GM18508 (cell line): ENCODE measurements around the gene DESI1.
A peak's percentile ranks its signal among the peaks of the same experiment; 100 is the strongest.
"Not testable (repeated sequence)": the region's sequence is repeated elsewhere in the genome, so short reads cannot be mapped to it uniquely, and the experiment has no call there.

Experiments
- ATAC-seq: cut with Tn5 transposase; IDR thresholded peaks from one replicate; pipeline ENCODE4 v1.9.1; 2021; ENCODE audit warnings: moderate number of reproducible peaks; ENCODE audit not compliant: insufficient read depth, unreplicated experiment

The DESI1 gene

GRCh38 chr22:41620589-41621098 lies at the start of gene DESI1:
DESI1 (minus strand) TSS chr22:41621043; CDS start chr22:41620839, 204 bp downstream.
- ATAC-seq: peak; percentile 10

- no peak for ATAC-seq
Measured at GRCh38 chr22:41668971-41669911, 48.4 kb upstream of the DESI1 start.

GRCh38 chr22:41664951-41665350 lies 44.1 kb upstream of the DESI1 start:
- ATAC-seq: no peak

GRCh38 chr22:41664490-41664889 lies 43.6 kb upstream of the DESI1 start:
- ATAC-seq: no peak

GRCh38 chr22:41663594-41663993 lies 42.8 kb upstream of the DESI1 start:
- ATAC-seq: not testable (repeated sequence)

DNA sequence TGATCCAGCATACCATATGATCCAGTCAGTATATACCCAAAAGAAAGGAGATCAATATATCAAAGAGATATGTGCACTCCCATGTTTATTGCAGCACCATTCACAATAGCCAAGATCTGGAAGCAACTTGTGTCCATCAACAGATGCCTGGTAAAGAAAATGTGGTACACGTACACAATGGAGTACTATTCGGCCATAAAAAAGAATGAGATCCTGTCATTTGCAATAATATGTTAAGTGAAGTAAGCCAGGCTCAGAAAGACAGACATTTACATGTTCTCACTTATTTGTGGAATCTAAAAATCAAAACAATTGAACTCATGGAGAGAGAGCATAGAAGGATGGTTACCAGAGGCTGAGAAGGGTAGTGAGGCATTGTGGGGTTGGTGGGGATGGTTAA lies 40.9 kb upstream of the DESI1 start:
- no peak for ATAC-seq

DNA sequence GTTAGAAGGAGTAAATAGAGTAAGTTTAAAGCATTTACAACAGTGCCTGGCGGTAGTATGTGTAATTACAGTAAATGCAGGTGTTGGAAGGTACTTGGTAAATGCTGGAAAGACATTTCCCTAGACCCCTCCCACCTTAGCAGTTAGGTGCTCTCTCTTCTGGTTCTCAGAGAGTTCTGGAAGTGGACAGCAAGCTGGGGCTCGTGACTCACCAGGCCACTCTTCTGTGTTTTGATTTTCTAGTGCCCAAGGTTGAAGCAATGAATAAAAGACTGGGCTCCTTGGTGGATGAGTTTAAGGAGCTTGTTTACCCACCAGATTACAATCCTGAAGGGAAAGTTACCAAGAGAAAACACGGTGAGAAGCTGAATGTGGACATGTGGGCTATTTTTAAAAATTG lies 40.2 kb upstream of the DESI1 start:
- ATAC-seq: no peak

DNA sequence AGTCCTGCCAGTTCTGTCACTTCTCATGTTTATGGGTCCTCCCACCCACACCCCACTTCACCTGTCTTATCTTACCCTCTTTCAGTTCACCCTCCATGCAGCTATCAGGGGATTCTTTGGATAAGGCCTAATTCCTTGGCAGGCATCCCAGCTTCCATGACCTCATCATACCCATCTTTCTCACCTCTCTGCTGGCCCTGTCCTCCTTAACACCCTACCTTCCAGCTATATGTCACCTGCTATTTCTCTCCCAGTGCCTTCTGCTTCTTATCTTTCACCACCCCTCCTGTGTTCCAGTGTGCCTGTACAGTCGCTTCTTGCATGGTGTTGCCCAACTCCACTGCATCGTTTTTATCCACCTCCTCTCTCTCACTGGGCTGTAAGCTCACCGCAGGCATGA lies 39.6 kb upstream of the DESI1 start:
- ATAC-seq: no peak

DNA sequence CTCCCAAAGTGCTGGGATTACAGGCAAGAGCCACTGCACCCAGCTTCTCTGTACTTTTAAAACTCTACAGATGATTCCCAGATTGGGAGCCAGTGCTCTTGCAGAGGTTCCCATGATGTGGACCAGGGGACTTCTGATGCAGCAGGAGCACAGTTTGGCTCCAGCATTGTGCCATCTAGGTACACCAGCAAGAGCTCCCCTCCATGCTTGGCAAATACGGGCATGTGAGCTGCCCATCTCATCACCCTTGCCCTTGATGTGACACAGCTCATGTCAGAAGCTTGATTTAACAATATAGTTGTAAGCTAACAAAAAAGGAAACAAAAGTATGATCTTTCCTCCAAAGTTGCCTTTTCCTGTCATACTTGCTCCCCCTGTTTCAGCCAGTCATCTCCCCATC lies 39.1 kb upstream of the DESI1 start:
- no peak for ATAC-seq

GRCh38 chr22:41658869-41659268 lies 38.0 kb upstream of the DESI1 start:
- ATAC-seq: no peak

DNA sequence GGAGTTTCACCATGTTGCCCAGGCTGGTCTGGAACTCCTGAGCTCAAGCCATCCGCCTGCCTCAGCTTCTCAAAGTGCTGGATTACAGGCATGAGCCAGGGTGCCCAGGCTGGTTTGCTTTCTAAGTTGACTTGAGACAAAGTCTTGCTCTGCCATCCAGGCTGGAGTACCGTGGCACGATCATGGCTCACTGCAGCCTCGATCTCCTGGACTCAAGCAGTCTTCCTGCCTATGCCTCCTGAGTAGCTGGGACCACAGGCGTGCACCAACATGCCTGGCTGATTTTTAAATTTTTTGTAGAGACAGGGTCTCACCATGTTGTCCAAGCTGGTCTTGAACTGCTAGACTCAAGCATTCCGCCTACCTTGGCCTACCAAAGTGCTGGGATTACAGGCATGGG lies 36.9 kb upstream of the DESI1 start:
- no peak for ATAC-seq

DNA sequence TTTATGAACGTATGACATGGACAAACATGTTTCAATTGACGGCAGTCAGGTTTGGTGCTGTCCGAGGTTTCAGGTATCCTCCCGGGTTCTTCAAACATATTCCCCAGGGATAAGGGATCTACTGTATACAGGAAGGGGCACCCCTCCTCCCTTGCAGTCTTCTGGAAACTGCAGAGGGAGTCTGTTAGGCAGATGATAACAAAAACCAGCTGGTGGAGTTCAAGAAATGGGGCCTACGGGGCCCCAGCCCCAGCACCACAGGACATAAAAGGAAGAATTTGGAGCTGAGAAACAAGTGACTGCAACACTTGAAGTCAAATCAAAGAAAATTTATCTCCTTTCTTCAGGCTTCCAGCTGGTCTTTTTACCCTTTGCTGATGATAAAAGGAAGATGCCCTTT lies 35.7 kb upstream of the DESI1 start:
- ATAC-seq: no peak

- no peak for ATAC-seq
Measured at GRCh38 chr22:41654322-41654721, 33.5 kb upstream of the DESI1 start.

- no peak for ATAC-seq
Measured at GRCh38 chr22:41650821-41651220, 30.0 kb upstream of the DESI1 start.

DNA sequence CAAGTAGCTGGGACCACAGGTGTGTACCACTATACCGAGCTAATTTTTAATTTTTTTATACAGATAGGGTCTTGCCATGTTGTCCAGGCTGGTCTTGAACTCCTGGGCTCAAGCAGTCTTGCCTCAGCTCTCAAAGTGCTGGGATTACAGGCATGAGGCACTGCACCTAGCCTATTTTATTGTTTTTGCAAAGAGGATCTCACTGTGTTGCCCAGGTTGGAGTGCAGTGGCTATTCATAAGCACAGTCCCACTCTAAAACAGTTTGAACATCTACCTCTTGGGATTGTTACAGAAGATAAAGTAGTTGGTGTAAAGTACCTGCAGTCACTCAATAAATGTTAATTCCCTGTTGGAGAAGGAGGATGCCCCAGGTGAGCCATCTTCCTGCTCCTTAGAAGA lies 29.4 kb upstream of the DESI1 start:
- ATAC-seq: no peak

DNA sequence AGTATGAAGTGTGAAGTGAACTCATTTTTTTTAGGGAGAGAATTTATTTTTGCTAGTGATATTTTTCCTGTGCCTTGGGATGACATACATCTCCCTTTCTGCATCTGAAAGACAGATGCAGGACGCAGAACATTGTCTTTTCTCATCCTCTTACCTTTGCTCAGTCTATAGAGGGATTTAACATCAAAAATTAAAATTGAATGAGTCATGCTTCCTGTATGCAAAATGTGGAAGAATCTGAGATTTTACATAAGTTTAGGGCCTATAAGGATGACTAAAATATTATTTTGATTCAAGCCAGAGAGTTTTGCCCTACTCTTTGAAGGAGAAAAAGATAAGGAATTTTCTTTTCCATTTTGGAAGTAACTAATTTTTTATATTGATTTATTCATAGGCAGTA lies 27.6 kb upstream of the DESI1 start:
- no peak for ATAC-seq

DNA sequence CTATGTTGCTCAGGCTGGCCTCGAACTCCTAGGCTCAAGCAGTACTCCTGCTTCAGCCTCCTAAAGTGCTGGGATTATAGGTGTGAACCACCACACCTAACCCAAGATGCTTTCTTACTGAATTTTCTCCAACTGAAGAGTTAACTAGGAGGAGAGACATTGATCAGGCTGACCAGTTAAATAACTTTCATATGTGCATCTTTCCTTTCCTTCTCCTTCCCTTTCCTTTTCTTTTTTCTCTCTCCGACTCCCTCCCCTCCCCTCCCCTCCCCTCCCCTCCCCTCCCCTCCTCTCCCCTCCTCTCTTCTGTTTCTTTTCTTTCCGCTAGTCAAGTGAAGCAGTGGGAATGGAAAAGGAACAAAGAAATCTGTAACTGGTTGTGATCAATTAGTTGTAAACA lies 26.9 kb upstream of the DESI1 start:
- ATAC-seq: no peak

DNA sequence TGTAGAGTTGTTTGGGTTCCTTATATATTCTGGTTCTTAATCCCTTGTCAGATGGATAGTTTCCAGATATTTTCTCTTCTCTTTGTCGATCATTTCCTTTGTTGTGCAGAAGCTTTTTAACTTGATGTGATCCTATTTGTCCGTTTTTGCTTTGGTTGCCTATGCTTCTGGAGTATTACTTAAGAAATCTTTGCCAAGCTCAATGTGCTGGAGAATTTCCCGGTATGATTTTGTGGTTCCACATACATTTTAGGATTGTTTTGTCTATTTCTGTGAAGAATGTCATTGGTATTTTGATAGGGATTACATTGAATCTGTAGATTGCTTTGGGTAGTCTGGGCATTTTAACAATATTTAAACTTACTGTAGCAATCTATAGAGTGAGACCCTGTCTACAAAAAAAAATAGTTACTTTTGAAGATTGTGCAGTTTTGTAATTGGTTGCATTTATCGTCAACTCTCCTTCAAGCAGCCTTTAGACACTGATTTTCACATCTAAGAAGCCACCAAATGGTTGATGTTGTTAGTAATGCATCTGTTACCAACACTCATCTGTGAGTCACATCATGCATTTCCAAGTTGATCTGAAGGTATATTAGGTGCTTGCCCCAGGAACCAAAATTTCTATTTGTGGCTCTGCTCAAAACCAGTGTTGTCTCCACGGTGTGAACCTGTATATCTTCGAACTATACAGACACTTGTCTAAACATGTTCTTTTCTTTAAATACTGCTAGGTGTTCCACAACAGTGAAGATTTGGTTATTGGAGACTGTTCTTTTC lies 21.7 kb upstream of the DESI1 start:
- ATAC-seq: no peak

DNA sequence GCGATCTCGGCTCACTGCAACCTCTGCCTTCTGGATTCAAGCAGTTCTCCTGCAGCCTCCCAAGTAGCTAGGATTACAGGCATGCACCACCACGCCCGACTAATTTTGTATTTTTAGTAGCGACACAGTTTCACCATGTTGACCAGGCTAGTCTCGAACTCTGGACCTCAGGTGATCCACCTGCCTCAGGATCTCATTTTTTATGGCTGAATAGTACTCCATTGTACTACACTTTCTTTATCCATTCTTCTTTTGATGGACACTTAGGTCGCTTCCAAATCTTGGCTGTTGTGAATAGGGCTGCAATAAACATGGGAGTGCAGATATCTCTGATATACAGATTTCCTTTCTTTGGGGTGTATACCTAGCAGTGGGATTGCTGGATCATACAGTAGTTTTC lies 21.0 kb upstream of the DESI1 start:
- no peak for ATAC-seq

DNA sequence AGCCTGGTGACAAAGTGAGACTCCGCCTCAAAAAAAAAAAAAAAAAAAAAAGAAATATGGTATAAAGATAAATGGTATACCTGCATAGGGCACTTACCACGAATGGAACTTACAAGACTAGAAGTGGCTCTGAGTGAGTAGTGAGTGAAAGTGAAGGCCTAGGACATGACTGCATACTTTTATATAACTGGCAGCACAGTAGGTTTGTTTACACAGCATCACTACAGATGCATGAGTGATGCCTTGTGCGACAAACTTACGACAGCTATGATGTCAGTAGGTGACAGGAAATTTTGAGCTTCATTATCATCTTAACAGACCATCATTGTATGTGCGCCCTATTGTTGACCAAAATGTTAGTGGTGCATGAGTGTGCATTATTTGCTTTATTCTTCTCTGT lies 17.9 kb upstream of the DESI1 start:
- ATAC-seq: no peak

- no peak for ATAC-seq
Measured at GRCh38 chr22:41638124-41638523, 17.3 kb upstream of the DESI1 start.
